HFFc6 (cell line): ENCODE measurements around the gene TSACC. TPM values are rescaled to one million over a fixed set of nuclear protein-coding genes. Genes with fewer than 3 reads are reported as not detected.
"Not testable (repeated sequence)": the region's sequence is repeated elsewhere in the genome, so short reads cannot be mapped to it uniquely, and the experiment has no call there.

Experiments
- DNase-seq: peaks from one replicate; pipeline ENCODE4 v3.0.0-alpha.2; 2018
- H3K27ac Mint-ChIP-seq: 2 replicates; pipeline ENCODE4 v1.8.0; 2020; ENCODE audit warnings: mild to moderate bottlenecking, mixed read lengths
- H3K27me3 Mint-ChIP-seq: 2 replicates; pipeline ENCODE4 v1.8.0; 2021; ENCODE audit warnings: mild to moderate bottlenecking, moderate library complexity, mixed read lengths; ENCODE audit not compliant: insufficient read depth
- H3K36me3 Mint-ChIP-seq: 2 replicates; pipeline ENCODE4 v1.8.0; 2021; ENCODE audit warnings: low read depth, mixed read lengths
- H3K4me1 Mint-ChIP-seq: 2 replicates; pipeline ENCODE4 v1.8.0; 2020; ENCODE audit warnings: low read depth, mixed read lengths
- H3K4me3 Mint-ChIP-seq: 2 replicates; pipeline ENCODE4 v1.8.0; 2020; ENCODE audit warnings: mild to moderate bottlenecking, moderate library complexity, mixed read lengths
- H3K9me3 Mint-ChIP-seq: 2 replicates; pipeline ENCODE4 v1.8.0; 2020; ENCODE audit warnings: mild to moderate bottlenecking, mixed read lengths
- CTCF ChIP-seq: fragments of 200-600 bp; sonication (generic); IDR thresholded peaks from 2 replicates; pipeline ENCODE4 v1.5.0; 2021; ENCODE audit warnings: antibody characterized with exemption, mild to moderate bottlenecking
- total RNA-seq, 6 experiments: library from RNA; stranded (reverse); fragmentation: NEBNext Ultra II Directional; extraction: Animal tissue kit (Norgen Biotek cat#: 25700); gene quantifications; 2 replicates in 1 of 6; 3 replicates in 5 of 6; pipeline ENCODE4 v1.2.3, GENCODE V29; 2021

Gene TSACC
- total RNA-seq, 6 experiments from 2014 or later: 0.48 to 0.99 (median 0.70) TPM

GRCh38 chr1:156367383-156368156, 29.2 kb downstream of the TSACC start:
- no peak for DNase-seq
- no peak overlapping the region for H3K27ac Mint-ChIP-seq
- peaks cover 12% of the 10 kb centered on the region; the same call in 1 of the 2 replicates for H3K4me1 Mint-ChIP-seq
- no peaks in the 10 kb centered on the region; the same call in 1 of the 2 replicates for H3K36me3 Mint-ChIP-seq
- no peaks in the 10 kb centered on the region; the same call in 1 of the 2 replicates for H3K9me3 Mint-ChIP-seq
- no peak for TF ChIP-seq CTCF
- peaks cover 43% of the 10 kb centered on the region for H3K27me3 Mint-ChIP-seq
- H3K4me3 Mint-ChIP-seq: no peak overlapping the region

- Mint-ChIP-seq H3K9me3 (no peaks in the 10 kb centered on the region; the same call in 1 of the 2 replicates), H3K27me3 (peaks cover 44% of the 10 kb centered on the region), H3K36me3 (no peaks in the 10 kb centered on the region; the same call in 1 of the 2 replicates), H3K27ac (no peak overlapping the region), H3K4me3 (no peak overlapping the region), H3K4me1 (peaks cover 12% of the 10 kb centered on the region; the same call in 1 of the 2 replicates)
- TF ChIP-seq CTCF: no peak
- peak; percentile 12 for DNase-seq
These were observed 29.9 kb downstream of the TSACC start for GRCh38 chr1:156368157-156368658.

- Mint-ChIP-seq H3K27ac (no peak within 1 kb of the TSS), H3K36me3 (no peaks in the 10 kb centered on the region; the same call in 1 of the 2 replicates), H3K4me1 (peaks cover 12% of the 10 kb centered on the region; the same call in 1 of the 2 replicates), H3K4me3 (peak within 1 kb of the TSS; percentile 73), H3K9me3 (no peaks in the 10 kb centered on the region; the same call in 1 of the 2 replicates), H3K27me3 (peaks cover 45% of the 10 kb centered on the region)
- TF ChIP-seq CTCF: no peak
- no peak for DNase-seq
These were observed 30.8 kb downstream of the TSACC start, which contains the start of gene RHBG for GRCh38 chr1:156368889-156369684. Gene RHBG, plus strand, starts transcription at chr1:156369211. Its CDS starts 39 bp downstream, at chr1:156369250.

- H3K27me3 Mint-ChIP-seq: peaks cover 40% of the 10 kb centered on the region
- peak overlapping the region; percentile 73 for H3K4me3 Mint-ChIP-seq
- H3K36me3 Mint-ChIP-seq, H3K9me3 Mint-ChIP-seq, H3K27ac Mint-ChIP-seq, DNase-seq: not testable (repeated sequence)
- H3K4me1 Mint-ChIP-seq: peaks cover 12% of the 10 kb centered on the region; the same call in 1 of the 2 replicates
These were observed 31.5 kb downstream of the TSACC start for GRCh38 chr1:156369685-156370286.

GRCh38 chr1:156371553-156372264, 33.4 kb downstream of the TSACC start:
- H3K4me3 Mint-ChIP-seq: no peak overlapping the region
- H3K4me1 Mint-ChIP-seq: peaks cover 20% of the 10 kb centered on the region
- H3K27me3 Mint-ChIP-seq: peaks cover 33% of the 10 kb centered on the region
- no peak overlapping the region for H3K27ac Mint-ChIP-seq
- H3K9me3 Mint-ChIP-seq: no peaks in the 10 kb centered on the region
- H3K36me3 Mint-ChIP-seq: no peaks in the 10 kb centered on the region
- DNase-seq: no peak
- no peak for TF ChIP-seq CTCF
